ENCODE data around the gene MYBPC3.

DNA sequence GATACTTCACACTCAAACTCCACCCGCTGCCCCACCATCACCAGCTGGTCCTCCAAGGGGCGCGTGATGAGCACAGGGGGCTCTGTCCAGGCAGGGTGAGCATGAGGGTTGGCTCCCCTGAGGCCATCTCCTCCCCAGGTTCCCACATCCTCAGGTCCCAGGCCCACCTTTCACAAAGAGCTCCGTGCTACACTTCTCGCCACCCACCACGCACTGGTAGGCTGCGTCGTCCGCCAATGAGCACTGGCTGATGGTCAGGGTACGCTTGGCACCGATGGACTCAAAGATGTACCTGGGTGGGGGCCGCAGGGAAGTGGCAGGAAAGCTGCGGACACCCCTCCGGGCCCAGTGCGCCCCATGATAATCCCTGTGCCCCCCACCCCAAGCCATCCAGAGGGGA, 9.6 kb downstream of the MYBPC3 start:
- TF ChIP-seq, protein P1, sequence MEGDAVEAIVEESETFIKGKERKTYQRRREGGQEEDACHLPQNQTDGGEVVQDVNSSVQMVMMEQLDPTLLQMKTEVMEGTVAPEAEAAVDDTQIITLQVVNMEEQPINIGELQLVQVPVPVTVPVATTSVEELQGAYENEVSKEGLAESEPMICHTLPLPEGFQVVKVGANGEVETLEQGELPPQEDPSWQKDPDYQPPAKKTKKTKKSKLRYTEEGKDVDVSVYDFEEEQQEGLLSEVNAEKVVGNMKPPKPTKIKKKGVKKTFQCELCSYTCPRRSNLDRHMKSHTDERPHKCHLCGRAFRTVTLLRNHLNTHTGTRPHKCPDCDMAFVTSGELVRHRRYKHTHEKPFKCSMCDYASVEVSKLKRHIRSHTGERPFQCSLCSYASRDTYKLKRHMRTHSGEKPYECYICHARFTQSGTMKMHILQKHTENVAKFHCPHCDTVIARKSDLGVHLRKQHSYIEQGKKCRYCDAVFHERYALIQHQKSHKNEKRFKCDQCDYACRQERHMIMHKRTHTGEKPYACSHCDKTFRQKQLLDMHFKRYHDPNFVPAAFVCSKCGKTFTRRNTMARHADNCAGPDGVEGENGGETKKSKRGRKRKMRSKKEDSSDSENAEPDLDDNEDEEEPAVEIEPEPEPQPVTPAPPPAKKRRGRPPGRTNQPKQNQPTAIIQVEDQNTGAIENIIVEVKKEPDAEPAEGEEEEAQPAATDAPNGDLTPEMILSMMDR (IDR thresholded peaks at IDR 0.05): no peak
- TF ChIP-seq POLR2A (IDR thresholded peaks at IDR 0.05): no peak
